Duodenal mucosa (tissue), 2 donors: ENCODE data around the gene EVC2.

Source experiments
- H3K27ac ChIP-seq: one replicate; pipeline ENCODE4 v1.7.0; 2013; ENCODE audit warnings: low read depth, low read length
- H3K27me3 ChIP-seq, 2 donors: one replicate each; pipeline ENCODE4 v1.7.0; 2013; ENCODE audit warnings: low read length in 2 of 2, control low read depth in 1 of 2; ENCODE audit not compliant: insufficient read depth in 2 of 2, control insufficient read depth in 1 of 2
- H3K36me3 ChIP-seq, 2 donors: one replicate each; pipeline ENCODE4 v1.7.0; 2013; ENCODE audit warnings: low read length in 2 of 2, control low read depth in 1 of 2; ENCODE audit not compliant: insufficient read depth in 2 of 2, control insufficient read depth in 1 of 2
- H3K4me1 ChIP-seq, 2 donors: one replicate each; pipeline ENCODE4 v1.7.0; 2013; ENCODE audit warnings: low read length in 2 of 2, control low read depth in 1 of 2; ENCODE audit not compliant: insufficient read depth in 2 of 2, control insufficient read depth in 1 of 2
- H3K4me3 ChIP-seq, 2 donors: one replicate each; pipeline ENCODE4 v1.7.0; 2013; ENCODE audit warnings: low read length in 2 of 2, low read depth in 1 of 2
- H3K9ac ChIP-seq, 2 donors: one replicate each; pipeline ENCODE4 v1.7.0; 2013; ENCODE audit warnings: low read length in 2 of 2, low read depth in 1 of 2
- H3K9me3 ChIP-seq, 2 donors: one replicate each; pipeline ENCODE4 v1.7.0; 2013; ENCODE audit warnings: low read length in 2 of 2, control low read depth in 1 of 2; ENCODE audit not compliant: control insufficient read depth in 1 of 2

EVC2 gene

DNA sequence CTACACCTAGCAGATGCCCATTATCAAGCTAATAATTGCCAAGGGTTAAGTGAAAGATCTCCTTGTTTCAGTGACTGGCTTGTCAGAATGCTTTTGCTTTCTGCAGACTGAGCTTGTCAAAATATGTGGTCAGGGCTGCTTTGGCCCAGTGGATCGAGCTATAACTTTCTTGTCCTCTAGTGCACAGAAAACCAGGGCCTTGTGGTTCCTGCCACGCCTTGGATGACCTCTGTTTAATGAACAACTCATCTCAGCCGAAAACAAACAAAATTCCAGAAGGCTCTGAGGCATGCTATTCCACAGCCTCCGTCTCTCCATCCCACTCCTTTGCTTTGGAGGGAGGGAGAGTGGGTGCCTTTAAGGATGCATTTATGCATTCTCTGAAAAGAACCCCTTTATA lies 14.0 kb upstream of the EVC2 start:
- H3K27me3 ChIP-seq = no peaks in the 10 kb centered on the region
- no peaks in the 10 kb centered on the region for H3K9me3 ChIP-seq
- H3K27ac ChIP-seq = no peak overlapping the region
- no peaks in the 10 kb centered on the region for H3K36me3 ChIP-seq
- H3K4me3 ChIP-seq = no peak overlapping the region
- no peaks in the 10 kb centered on the region for H3K4me1 ChIP-seq
- H3K9ac ChIP-seq = no peak overlapping the region

- no peaks in the 10 kb centered on the region for H3K4me1 ChIP-seq
- H3K27ac ChIP-seq = no peak overlapping the region
- H3K36me3 ChIP-seq = no peaks in the 10 kb centered on the region
Observed at GRCh38 chr4:5721923-5722322, 13.6 kb upstream of the EVC2 start.

GRCh38 chr4:5720980-5721379 lies 12.6 kb upstream of the EVC2 start:
- Histone ChIP-seq H3K4me3 (no peak overlapping the region), H3K9me3 (no peaks in the 10 kb centered on the region), H3K4me1 (no peaks in the 10 kb centered on the region), H3K9ac (no peak overlapping the region), H3K36me3 (no peaks in the 10 kb centered on the region), H3K27me3 (no peaks in the 10 kb centered on the region), H3K27ac (no peak overlapping the region)

More at GRCh38 chr4:5721923-5722322, 13.6 kb upstream of the EVC2 start:
- Histone ChIP-seq H3K4me3 (no peak overlapping the region), H3K27me3 (no peaks in the 10 kb centered on the region), H3K9me3 (no peaks in the 10 kb centered on the region), H3K9ac (no peak overlapping the region)

DNA sequence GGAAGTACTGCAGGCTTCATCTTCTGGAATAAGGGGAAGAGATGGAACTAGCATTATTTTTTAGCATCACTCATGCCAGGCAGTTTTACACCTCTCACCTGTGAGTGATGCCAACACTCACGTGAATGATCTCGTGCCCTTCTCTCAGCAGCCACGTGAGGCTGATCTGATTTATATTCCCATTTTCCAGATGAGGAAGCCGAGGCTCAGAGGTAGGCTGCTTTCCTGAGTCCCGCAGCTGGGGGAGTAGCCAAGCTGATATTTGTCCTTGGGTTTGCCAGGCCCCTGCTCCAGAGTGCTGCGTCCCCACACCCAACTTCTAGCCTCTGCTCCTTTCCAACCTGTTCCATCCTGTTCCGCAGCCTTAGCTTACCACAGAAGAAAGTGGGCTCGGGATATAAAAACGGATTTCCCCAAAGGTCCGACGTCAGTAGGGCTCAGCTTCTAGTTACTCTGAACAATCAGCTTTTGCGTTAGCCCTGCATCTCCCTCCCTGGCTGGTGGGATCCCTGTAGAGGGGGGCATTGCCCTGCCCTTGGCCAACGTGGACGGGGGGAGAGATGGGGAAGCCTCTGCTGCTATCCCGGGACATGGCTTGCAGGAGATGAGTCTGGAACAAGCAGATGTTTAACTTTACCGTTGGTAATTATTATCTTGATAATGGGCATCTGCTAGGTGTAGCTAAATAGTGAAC lies 11.9 kb upstream of the EVC2 start:
- H3K36me3 ChIP-seq = no peaks in the 10 kb centered on the region
- H3K9ac ChIP-seq = no peak overlapping the region
- no peak overlapping the region for H3K4me3 ChIP-seq
- H3K27me3 ChIP-seq = no peaks in the 10 kb centered on the region
- H3K9me3 ChIP-seq = peaks cover 0 to 2% of the 10 kb centered on the region in 2 donors
- no peaks in the 10 kb centered on the region for H3K4me1 ChIP-seq
- H3K27ac ChIP-seq = no peak overlapping the region

DNA sequence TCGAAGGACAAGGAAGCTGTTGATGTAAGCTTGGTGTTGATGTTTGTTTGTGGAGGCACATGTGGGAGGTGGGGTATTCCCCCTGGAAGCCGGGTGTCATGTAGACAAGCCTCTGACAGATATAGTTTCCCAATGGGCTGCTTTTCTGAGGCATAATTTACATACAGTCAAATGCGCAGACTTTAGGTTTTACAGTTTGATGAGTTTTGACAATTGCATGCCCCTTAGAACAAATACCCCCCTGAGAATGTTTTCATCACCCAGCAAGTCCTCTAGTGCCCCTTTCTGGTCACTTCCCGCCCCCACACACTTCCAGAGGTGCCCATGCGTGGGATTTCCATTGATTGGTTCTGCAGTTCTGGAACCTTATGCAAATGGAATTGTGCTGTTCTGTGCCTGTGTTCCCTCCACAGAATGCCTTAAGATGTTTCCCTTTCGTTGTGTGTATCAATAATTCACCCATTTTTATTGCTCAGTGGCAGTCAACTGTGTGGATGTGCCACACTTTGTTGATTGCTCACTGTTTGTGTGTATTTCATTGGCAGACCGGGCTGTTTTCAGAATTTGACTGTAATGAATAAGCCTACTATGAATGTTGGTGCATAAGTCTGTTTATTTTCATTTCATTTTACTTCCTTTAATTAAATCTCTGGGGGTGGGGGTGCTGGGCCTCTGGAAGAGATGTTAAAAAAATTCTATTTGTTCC lies 11.1 kb upstream of the EVC2 start:
- H3K4me1 ChIP-seq = no peaks in the 10 kb centered on the region
- H3K27ac ChIP-seq = no peak overlapping the region
- H3K9ac ChIP-seq = no peak overlapping the region
- H3K36me3 ChIP-seq = no peaks in the 10 kb centered on the region
- peaks cover 0 to 5% of the 10 kb centered on the region in 2 donors for H3K9me3 ChIP-seq
- no peaks in the 10 kb centered on the region for H3K27me3 ChIP-seq
- H3K4me3 ChIP-seq = no peak overlapping the region

GRCh38 chr4:5718411-5718810 lies 10.1 kb upstream of the EVC2 start:
- Histone ChIP-seq H3K27me3 (no peaks in the 10 kb centered on the region), H3K27ac (no peak overlapping the region), H3K4me3 (no peak overlapping the region), H3K9ac (no peak overlapping the region), H3K4me1 (no peaks in the 10 kb centered on the region), H3K36me3 (no peaks in the 10 kb centered on the region), H3K9me3 (peaks cover 0 to 5% of the 10 kb centered on the region in 2 donors)

- H3K4me1 ChIP-seq = peaks cover 0 to under 1% of the 10 kb centered on the region in 2 donors
- H3K9ac ChIP-seq = no peak overlapping the region
- H3K9me3 ChIP-seq = peaks cover 0 to 5% of the 10 kb centered on the region in 2 donors
- peaks cover 0 to under 1% of the 10 kb centered on the region in 2 donors for H3K27me3 ChIP-seq
- no peaks in the 10 kb centered on the region for H3K36me3 ChIP-seq
- H3K4me3 ChIP-seq = no peak overlapping the region
- no peak overlapping the region for H3K27ac ChIP-seq
Observed at GRCh38 chr4:5717449-5718158, 9.2 kb upstream of the EVC2 start.

DNA sequence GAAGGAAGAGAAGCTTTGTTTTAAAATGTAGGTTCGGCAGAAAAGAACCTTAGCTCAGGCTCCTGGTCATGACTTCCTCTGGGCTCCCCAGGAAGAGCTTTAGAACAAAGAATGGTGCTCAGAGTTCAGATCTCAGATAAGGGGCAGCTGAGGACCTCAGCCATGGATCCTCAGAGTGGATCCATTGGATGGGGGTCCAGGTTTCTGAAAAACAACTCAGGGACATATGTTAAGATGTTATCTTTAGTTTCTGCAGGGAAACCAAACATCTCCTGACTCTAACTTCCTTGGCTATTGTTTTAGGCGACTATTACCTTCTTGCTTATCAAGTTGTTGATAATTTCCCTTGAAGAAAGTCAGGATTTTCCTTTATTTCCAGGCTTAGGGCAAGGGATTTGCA lies 8.0 kb upstream of the EVC2 start:
- H3K9ac ChIP-seq = no peak overlapping the region
- no peak overlapping the region for H3K27ac ChIP-seq
- no peaks in the 10 kb centered on the region for H3K36me3 ChIP-seq
- peaks cover 5 to 11% of the 10 kb centered on the region in 2 donors for H3K27me3 ChIP-seq
- peaks cover 4 to 8% of the 10 kb centered on the region in 2 donors for H3K4me1 ChIP-seq
- no peak overlapping the region for H3K4me3 ChIP-seq
- peaks cover 0 to 5% of the 10 kb centered on the region in 2 donors for H3K9me3 ChIP-seq

DNA sequence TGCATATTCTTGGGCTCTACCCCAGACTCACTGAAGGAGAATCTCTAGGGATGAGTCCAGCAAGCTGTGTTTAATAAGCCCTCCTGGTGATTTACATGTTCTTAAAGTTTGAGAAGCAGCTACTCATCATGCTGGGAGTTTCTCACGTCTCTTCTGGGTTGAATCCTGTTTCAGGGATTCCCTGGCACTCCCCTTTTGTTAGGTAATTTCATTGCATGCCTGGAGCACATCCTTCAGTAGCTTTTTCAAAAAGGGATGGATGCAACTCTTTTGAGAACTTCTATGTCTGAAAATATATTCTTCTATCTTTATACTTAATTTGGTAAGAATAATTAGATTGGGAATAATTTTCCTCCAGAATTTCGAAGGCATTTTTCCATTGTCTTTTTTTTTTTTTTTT lies 7.0 kb upstream of the EVC2 start:
- no peaks in the 10 kb centered on the region for H3K36me3 ChIP-seq
- H3K4me3 ChIP-seq = no peak overlapping the region
- peaks cover 9 to 18% of the 10 kb centered on the region in 2 donors for H3K27me3 ChIP-seq
- H3K9me3 ChIP-seq = peaks cover 0 to 5% of the 10 kb centered on the region in 2 donors
- no peak overlapping the region for H3K27ac ChIP-seq
- H3K4me1 ChIP-seq = peaks cover 8% of the 10 kb centered on the region in 2 donors
- H3K9ac ChIP-seq = no peak overlapping the region

DNA sequence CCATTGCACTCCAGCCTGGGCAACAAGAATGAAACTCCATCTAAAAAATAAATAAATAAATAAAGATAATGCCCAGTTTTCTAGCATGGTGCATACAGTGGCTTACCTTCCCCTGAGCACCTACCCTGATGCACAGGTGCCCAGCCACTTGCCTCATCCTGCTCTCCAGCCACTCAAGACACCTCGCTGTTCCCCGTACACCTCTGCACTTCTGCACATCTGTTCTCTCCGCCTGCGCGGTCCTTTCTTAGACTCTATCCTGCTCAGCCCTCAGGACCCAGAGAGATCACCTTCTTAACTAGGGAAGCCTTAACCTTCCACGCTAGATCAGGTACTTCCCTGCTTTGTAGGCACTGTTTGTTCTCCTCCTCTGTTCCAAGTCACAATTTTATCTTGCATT lies 5.5 kb upstream of the EVC2 start:
- Histone ChIP-seq H3K4me3 (no peak overlapping the region), H3K9ac (no peak overlapping the region), H3K9me3 (peaks cover 0 to 5% of the 10 kb centered on the region in 2 donors), H3K27me3 (peaks cover 16 to 25% of the 10 kb centered on the region in 2 donors), H3K36me3 (no peaks in the 10 kb centered on the region), H3K27ac (no peak overlapping the region), H3K4me1 (peaks cover 8% of the 10 kb centered on the region in 2 donors)
